Panc1 (cell line): ENCODE data around the gene TTLL10. TPM values are rescaled to one million over a fixed set of nuclear protein-coding genes. Genes with fewer than 3 reads are reported as not detected.

Experiments used
- ATAC-seq: fragments of 200-7000 bp; cut with Tn5 transposase; 2 replicates; pipeline ENCODE4 v1.9.1; 2020; ENCODE audit warnings: mild to moderate bottlenecking, moderate library complexity
- BruUV-seq: library from RNA; stranded (reverse); fragments of 400-500 nt; replicated peaks from 2 replicates; lab custom pipeline; 2021; lab: Mats Ljungman, UMichigan
- CTCF ChIA-PET: fragments of 300-600 bp; sonication (Branson Sonifier 250); formaldehyde crosslinking; loops from one replicate; lab custom pipeline; 2022; ENCODE audit warnings: antibody characterized with exemption; lab: Charles Lee
- POLR2A ChIA-PET: fragments of 300-600 bp; sonication (Branson Sonifier 250); formaldehyde crosslinking; loops from one replicate; lab custom pipeline; 2022; ENCODE audit warnings: antibody characterized with exemption; lab: Charles Lee
- DNase-seq: peaks from one replicate; pipeline ENCODE4 v3.0.0-alpha.2; 2010; ENCODE audit warnings: low read depth, low spot score
- H3K27ac ChIP-seq: 2 replicates; pipeline ENCODE4 v1.5.1; 2011; ENCODE audit warnings: mild to moderate bottlenecking, low read length, inconsistent platforms
- H3K27me3 ChIP-seq: fragments of 200-500 bp; sonication (Bioruptor generic); 2 replicates; pipeline ENCODE4 v1.6.0; 2014; ENCODE audit warnings: low read length, inconsistent platforms; ENCODE audit not compliant: control insufficient read depth, insufficient read depth
- H3K36me3 ChIP-seq: fragments of 200-500 bp; sonication (Bioruptor generic); 2 replicates; pipeline ENCODE4 v1.5.1; 2014; ENCODE audit warnings: inconsistent platforms, mild to moderate bottlenecking, low read length, moderate library complexity; ENCODE audit not compliant: control insufficient read depth, insufficient read depth
- H3K4me1 ChIP-seq: 2 replicates; pipeline ENCODE4 v1.5.1; 2011; ENCODE audit warnings: inconsistent platforms, mild to moderate bottlenecking, low read length, moderate library complexity; ENCODE audit not compliant: control insufficient read depth, insufficient read depth
- H3K4me3 ChIP-seq, 2 experiments: 2 replicates each; pipeline ENCODE4 v1.5.1; 2011 to 2012; ENCODE audit warnings: low read depth in 2 of 2, low read length in 2 of 2, mild to moderate bottlenecking in 2 of 2, inconsistent platforms in 1 of 2, moderate library complexity in 1 of 2
- H3K9me3 ChIP-seq: fragments of 200-500 bp; sonication (Bioruptor generic); 2 replicates; pipeline ENCODE4 v1.5.1; 2014; ENCODE audit warnings: low read depth, mild to moderate bottlenecking, inconsistent platforms, low read length, moderate library complexity; ENCODE audit not compliant: control insufficient read depth, insufficient read depth
- CTCF ChIP-seq: fragments of 450-650 bp; IDR thresholded peaks from 2 replicates; pipeline ENCODE4 v1.5.1; 2017; ENCODE audit warnings: mild to moderate bottlenecking
- POLR2AphosphoS5 ChIP-seq: IDR thresholded peaks from 2 replicates; pipeline ENCODE4 v1.6.1; 2012; ENCODE audit warnings: mild to moderate bottlenecking, low read depth, low read length, moderate library complexity
- REST ChIP-seq, 2 experiments: IDR thresholded peaks; 2 replicates each; pipeline ENCODE4 v1.6.1; 2011 to 2012; ENCODE audit warnings: low read depth in 2 of 2, control low read depth in 1 of 2, low read length in 1 of 2, mild to moderate bottlenecking in 1 of 2, moderate library complexity in 1 of 2; ENCODE audit not compliant: insufficient read depth in 1 of 2
- SIN3A ChIP-seq: IDR thresholded peaks from 2 replicates; pipeline ENCODE4 v1.6.1; 2012; ENCODE audit warnings: low read depth, mild to moderate bottlenecking, low read length, moderate library complexity, borderline replicate concordance; ENCODE audit not compliant: insufficient read depth
- TCF7L2 ChIP-seq: IDR thresholded peaks from 2 replicates; pipeline ENCODE4 v1.6.1; 2011; ENCODE audit warnings: mild to moderate bottlenecking, low read depth, low read length, inconsistent platforms
- in situ Hi-C: cut with HindIII; loops from 2 replicates; pipeline ENCODE4 v1.10.0; 2016; ENCODE audit warnings: low sequenced_read_pairs, low pct_unique_long_range_greater_than_20kb
- intact Hi-C: fragments of 100-400 bp; cut with micrococcal nuclease; formaldehyde crosslinking; loops from one replicate; pipeline ENCODE4 v1.10.0; 2022; ENCODE audit not compliant: unreplicated experiment
- total RNA-seq: library from RNA; stranded (reverse); gene quantifications from one replicate; pipeline ENCODE4 v1.2.1, GENCODE V29; 2021; ENCODE audit not compliant: unreplicated experiment

Gene TTLL10
- total RNA-seq, 1 experiment from 2014 or later = not detected

GRCh38 chr1:1223891-1224290 is 50.2 kb downstream of the TTLL10 start:
- ATAC-seq (no peak), DNase-seq (no peak)
- H3K27me3 ChIP-seq = no peaks in the 10 kb centered on the region
- H3K9me3 ChIP-seq = no peaks in the 10 kb centered on the region
- ChIA-PET CTCF (no interaction called here), POLR2A (no interaction called here)
- no peak overlapping the region for H3K27ac ChIP-seq
- in situ Hi-C loops = no loop called here
- H3K4me3 ChIP-seq = no peak overlapping the region
- no peaks in the 10 kb centered on the region for H3K36me3 ChIP-seq
- BruUV-seq = no TSS peak
- intact Hi-C loops = no loop called here
- TF ChIP-seq POLR2AphosphoS5 = no peak
- TF ChIP-seq TCF7L2 = no peak
- TF ChIP-seq CTCF = no peak
- TF ChIP-seq SIN3A = no peak
- no peak for TF ChIP-seq REST (IDR thresholded peaks at IDR 0.05; ENCODE audit: insufficient read depth in 1 of 2, low read depth in 2 of 2, low read length in 1 of 2)
- H3K4me1 ChIP-seq = no peaks in the 10 kb centered on the region

- no peak overlapping the region for H3K27ac ChIP-seq
- intact Hi-C loops (no loop called here), in situ Hi-C loops (no loop called here)
- no peaks in the 10 kb centered on the region for H3K27me3 ChIP-seq
- no peaks in the 10 kb centered on the region for H3K4me1 ChIP-seq
- H3K9me3 ChIP-seq = no peaks in the 10 kb centered on the region
- no peak for ATAC-seq
- no TSS peak for BruUV-seq
- no peak for DNase-seq
- CTCF ChIA-PET = no interaction called here
- TF ChIP-seq POLR2AphosphoS5 (no peak), TCF7L2 (no peak), REST (IDR thresholded peaks at IDR 0.05; ENCODE audit: insufficient read depth in 1 of 2, low read depth in 2 of 2, low read length in 1 of 2) (no peak), CTCF (no peak), SIN3A (no peak)
- POLR2A ChIA-PET = no interaction called here
- no peaks in the 10 kb centered on the region for H3K36me3 ChIP-seq
- no peak overlapping the region for H3K4me3 ChIP-seq
Observed at GRCh38 chr1:1225238-1225845, 51.7 kb downstream of the TTLL10 start.
